H1 (cell line): ENCODE data around the gene ADCYAP1. TPM values are rescaled to one million over a fixed set of nuclear protein-coding genes. Genes with fewer than 3 reads are reported as not detected.

Experiments used
- CTCF ChIA-PET: fragments of 300-600 bp; sonication (Branson Sonifier 250); formaldehyde crosslinking; loops from one replicate; lab custom pipeline; 2021; ENCODE audit not compliant: partially characterized antibody; lab: Charles Lee
- POLR2A ChIA-PET: fragments of 300-600 bp; sonication (Branson Sonifier 250); formaldehyde crosslinking; loops from one replicate; lab custom pipeline; 2021; ENCODE audit warnings: inconsistent platforms; ENCODE audit not compliant: partially characterized antibody; lab: Charles Lee
- DNase-seq, 2 experiments: peaks; one replicate each; pipeline versions ENCODE4 v3.0.0 to v3.0.0-alpha.2; 2010 to 2022; ENCODE audit warnings: low spot score in 2 of 2, low read depth in 1 of 2, mixed read lengths in 1 of 2
- FAIRE-seq: peaks from 2 replicates; lab custom pipeline; 2011; peaks lifted over from hg19 to GRCh38; lab: Jason Lieb, UNC
- H2AFZ ChIP-seq: 2 replicates; pipeline ENCODE4 v1.8.1; 2012; ENCODE audit warnings: low read length, inconsistent platforms
- H2AK5ac ChIP-seq: 2 replicates; pipeline ENCODE4 v1.6.1; 2013; ENCODE audit warnings: low read depth, low read length
- H2BK120ac ChIP-seq: replicated peaks from 2 replicates; pipeline ENCODE3; 2013; ENCODE audit warnings: low read depth, low read length, inconsistent platforms
- H2BK12ac ChIP-seq: 2 replicates; pipeline ENCODE4 v1.6.1; 2013; ENCODE audit warnings: low read depth, low read length
- H2BK15ac ChIP-seq: 2 replicates; pipeline ENCODE4 v1.6.1; 2013; ENCODE audit warnings: low read length
- H2BK20ac ChIP-seq: 2 replicates; pipeline ENCODE4 v1.6.1; 2013; ENCODE audit warnings: low read length
- H2BK5ac ChIP-seq: 2 replicates; pipeline ENCODE4 v1.6.1; 2013; ENCODE audit warnings: low read depth, low read length
- H3K14ac ChIP-seq: 2 replicates; pipeline ENCODE4 v1.6.1; 2013; ENCODE audit warnings: inconsistent platforms; ENCODE audit not compliant: insufficient read length
- H3K18ac ChIP-seq: 2 replicates; pipeline ENCODE4 v1.6.1; 2013; ENCODE audit warnings: low read length; ENCODE audit errors: extremely low read depth
- H3K23ac ChIP-seq: 2 replicates; pipeline ENCODE4 v1.6.1; 2013; ENCODE audit warnings: inconsistent platforms; ENCODE audit not compliant: insufficient read length
- H3K23me2 ChIP-seq: 2 replicates; pipeline ENCODE4 v1.6.1; 2013; ENCODE audit warnings: low read depth, low read length
- H3K27ac ChIP-seq: 2 replicates; pipeline ENCODE4 v1.6.1; 2011; ENCODE audit warnings: low read depth, low read length, inconsistent platforms
- H3K27me3 ChIP-seq, 4 experiments: replicated peaks in 1 of 4; 1 replicate in 1 of 4; 2 replicates in 3 of 4; pipeline versions ENCODE4 v1.6.1 to v1.8.1; 2011 to 2013; ENCODE audit warnings: low read length in 3 of 4, mild to moderate bottlenecking in 3 of 4, inconsistent platforms in 2 of 4, mixed read lengths in 2 of 4, moderate library complexity in 1 of 4; ENCODE audit not compliant: control insufficient read depth in 3 of 4, insufficient read depth in 3 of 4; ENCODE audit errors: extremely low read depth in 1 of 4
- H3K36me3 ChIP-seq, 4 experiments: 2 replicates each; pipeline versions ENCODE4 v1.6.1 to v1.8.1; 2011 to 2013; ENCODE audit warnings: mild to moderate bottlenecking in 4 of 4, low read length in 3 of 4, moderate library complexity in 2 of 4, control low read depth in 1 of 4, inconsistent platforms in 1 of 4; ENCODE audit not compliant: insufficient read depth in 4 of 4, control insufficient read depth in 2 of 4
- H3K4ac ChIP-seq: replicated peaks from 2 replicates; pipeline ENCODE3; 2013; ENCODE audit warnings: low read length, low read depth, mixed read lengths, inconsistent platforms; ENCODE audit not compliant: insufficient read length
- H3K4me1 ChIP-seq, 4 experiments: replicated peaks in 1 of 4; 1 replicate in 1 of 4; 2 replicates in 3 of 4; pipeline versions ENCODE4 v1.6.1 to v1.8.1; 2011 to 2013; ENCODE audit warnings: low read length in 3 of 4, inconsistent platforms in 2 of 4, mixed read lengths in 1 of 4; ENCODE audit not compliant: insufficient read depth in 4 of 4, control insufficient read depth in 3 of 4
- H3K4me2 ChIP-seq, 2 experiments: 2 replicates each; pipeline versions ENCODE4 v1.6.1 to v1.8.1; 2011 to 2013; ENCODE audit warnings: low read depth in 2 of 2, low read length in 2 of 2, control low read depth in 1 of 2, inconsistent platforms in 1 of 2, mild to moderate bottlenecking in 1 of 2; ENCODE audit not compliant: insufficient read depth in 1 of 2
- H3K4me3 ChIP-seq, 4 experiments: fragments of 200-600, 300-600 bp in 1 of 4; sonication (generic), shearing (Covaris generic), sonication (Bioruptor Twin) in 1 of 4; 2 replicates each; pipeline versions ENCODE4 v1.5.1 to v1.8.1; 2011 to 2016; ENCODE audit warnings: low read length in 4 of 4, low read depth in 3 of 4, control low read depth in 2 of 4, inconsistent platforms in 2 of 4, mild to moderate bottlenecking in 2 of 4, mixed read lengths in 1 of 4, moderate library complexity in 1 of 4; ENCODE audit not compliant: insufficient read depth in 2 of 4; ENCODE audit errors: extremely low read depth in 1 of 4
- H3K56ac ChIP-seq: replicated peaks from 2 replicates; pipeline ENCODE3; 2013; ENCODE audit warnings: low read depth, mild to moderate bottlenecking, mixed read lengths, low read length, inconsistent platforms; ENCODE audit not compliant: insufficient read length
- H3K79me1 ChIP-seq: 2 replicates; pipeline ENCODE4 v1.6.1; 2013; ENCODE audit warnings: low read depth, low read length, control low read depth
- H3K79me2 ChIP-seq, 2 experiments: 2 replicates each; pipeline versions ENCODE4 v1.6.1 to v1.8.1; 2012 to 2013; ENCODE audit warnings: low read length in 2 of 2, mild to moderate bottlenecking in 2 of 2, inconsistent platforms in 1 of 2; ENCODE audit not compliant: insufficient read depth in 2 of 2, control insufficient read depth in 1 of 2
- H3K9ac ChIP-seq, 4 experiments: replicated peaks in 1 of 4; 1 replicate in 1 of 4; 2 replicates in 3 of 4; pipeline versions ENCODE4 v1.6.1 to v1.8.1; 2011 to 2013; ENCODE audit warnings: low read depth in 3 of 4, low read length in 3 of 4, control low read depth in 2 of 4, mild to moderate bottlenecking in 2 of 4, moderate library complexity in 2 of 4, inconsistent platforms in 1 of 4; ENCODE audit errors: extremely low read depth in 1 of 4
- H3K9me3 ChIP-seq, 2 experiments: 2 replicates each; pipeline versions ENCODE4 v1.6.1 to v1.8.1; 2012 to 2013; ENCODE audit warnings: mild to moderate bottlenecking in 2 of 2, moderate library complexity in 2 of 2, control low read depth in 1 of 2, inconsistent platforms in 1 of 2, low read depth in 1 of 2, low read length in 1 of 2, mixed read lengths in 1 of 2; ENCODE audit not compliant: insufficient read depth in 2 of 2
- H4K20me1 ChIP-seq, 2 experiments: replicated peaks in 1 of 2; 2 replicates each; pipeline versions ENCODE3 to v1.8.1; 2011 to 2013; ENCODE audit warnings: inconsistent platforms in 2 of 2, low read length in 2 of 2, mild to moderate bottlenecking in 1 of 2; ENCODE audit not compliant: insufficient read depth in 2 of 2, control insufficient read depth in 1 of 2
- H4K5ac ChIP-seq: 2 replicates; pipeline ENCODE4 v1.6.1; 2013; ENCODE audit warnings: low read length, low read depth, mixed read lengths, inconsistent platforms; ENCODE audit not compliant: insufficient read length
- H4K8ac ChIP-seq: 2 replicates; pipeline ENCODE4 v1.8.0; 2013; ENCODE audit warnings: mild to moderate bottlenecking, moderate library complexity, low read length, inconsistent platforms; ENCODE audit not compliant: insufficient read depth; ENCODE audit errors: extremely low read depth
- H4K91ac ChIP-seq: replicated peaks from 2 replicates; pipeline ENCODE3; 2013; ENCODE audit warnings: low read length, mixed read lengths, inconsistent platforms; ENCODE audit not compliant: insufficient read length
- ASH2L ChIP-seq: fragments of 200-600, 300-600 bp; sonication (generic); IDR thresholded peaks from one replicate; pipeline ENCODE4 v1.7.1; 2017; ENCODE audit warnings: low read length
- CBX8 ChIP-seq: fragments of 300-800, 300-1000 bp; sonication (generic); IDR thresholded peaks from 2 replicates; pipeline ENCODE4 v1.7.1; 2016; ENCODE audit warnings: low read depth, low read length, borderline replicate concordance
- PHF8 ChIP-seq: fragments of 200-600 bp; sonication (generic); conservative IDR thresholded peaks from 2 replicates; pipeline ENCODE4 v1.7.1; 2012; ENCODE audit warnings: low read depth, mild to moderate bottlenecking, inconsistent platforms, low read length, moderate library complexity
- RAD21 ChIP-seq, 2 experiments: IDR thresholded peaks in 1 of 2; conservative IDR thresholded peaks in 1 of 2; 2 replicates each; pipeline ENCODE4 v1.6.1; 2011; ENCODE audit warnings: low read depth in 2 of 2, low read length in 2 of 2, improper control_type of control experiment in 1 of 2, inconsistent platforms in 1 of 2, mild to moderate bottlenecking in 1 of 2, moderate library complexity in 1 of 2
- RFX5 ChIP-seq: IDR thresholded peaks from 2 replicates; pipeline ENCODE4 v1.6.1; 2011; ENCODE audit warnings: low read depth, low read length, improper control_type of control experiment, borderline replicate concordance
- RNF2 ChIP-seq: fragments of 200-900, 300-1000 bp; sonication (generic); IDR thresholded peaks from 2 replicates; pipeline ENCODE4 v1.7.1; 2016; ENCODE audit warnings: borderline replicate concordance, low read depth, mild to moderate bottlenecking, antibody characterized with exemption, low read length; ENCODE audit not compliant: poor library complexity, severe bottlenecking; ENCODE audit errors: missing control alignments
- RXRA ChIP-seq: IDR thresholded peaks from 2 replicates; pipeline ENCODE4 v1.6.1; 2011; ENCODE audit warnings: low read depth, mild to moderate bottlenecking, low read length, moderate library complexity; ENCODE audit not compliant: insufficient read depth
- SUZ12 ChIP-seq: fragments of 200-600 bp; sonication (generic); IDR thresholded peaks from 2 replicates; pipeline ENCODE4 v1.6.1; 2012; ENCODE audit warnings: mild to moderate bottlenecking, inconsistent platforms, low read length, moderate library complexity, mixed read lengths
- WGBS, 2 experiments: shearing (Covaris generic) in 1 of 2; methylation state at CpG; one replicate each; pipeline versions ENCODE4 v1.1.6 to v1.1.7; 2013 to 2015; ENCODE audit warnings: low lambda C conversion rate in 2 of 2, mixed read lengths in 2 of 2, inconsistent platforms in 1 of 2, low coverage in 1 of 2, missing lambda C conversion rate in 1 of 2; ENCODE audit not compliant: insufficient replicate concordance in 2 of 2, insufficient coverage in 1 of 2, insufficient read length in 1 of 2; ENCODE audit errors: extremely low coverage in 1 of 2, missing lambda C conversion rate in 1 of 2; 5-methylcytosine and 5-hydroxymethylcytosine counted together
- polyA plus RNA-seq, 7 experiments: library from polyadenylated mRNA; depleted of rRNA in 3 of 7; stranded (reverse) in 5 of 7; unstranded in 2 of 7; fragments of >200 nt in 5 of 7; fragments of 200-250 nt in 2 of 7; gene quantifications; 1 replicate in 5 of 7; 2 replicates in 1 of 7; 4 replicates in 1 of 7; pipeline versions ENCODE4 v1.2.1 to v1.2.3, GENCODE V29; 2011 to 2013; ENCODE audit warnings: missing spikeins in 2 of 7, mixed read lengths in 2 of 7
- total RNA-seq: library from RNA; stranded (reverse); fragmentation: NEBNext Ultra II Directional; extraction: Animal tissue kit (Norgen Biotek cat#: 25700); gene quantifications from 2 replicates; pipeline ENCODE4 v1.2.1, GENCODE V29; 2021

The ADCYAP1 gene
- total and polyA plus RNA-seq, 2 of the 8 experiments (the other 6 are each of a cell fraction or from before 2014, with no cell fraction given), result 0.02 TPM; not detected in 1

GRCh38 chr18:908758-909724, 4.4 kb downstream of the ADCYAP1 start:
- Histone ChIP-seq H3K4me1 (peaks cover 3 to 30% (median 12%) of the 10 kb centered on the region in 4 experiments; a peak in 6 of 7 replicates), H2BK120ac (no peak overlapping the region), H3K23me2 (peaks cover 21% of the 10 kb centered on the region; the same call in 1 of the 2 replicates), H3K14ac (no peak overlapping the region), H3K9ac (no peak overlapping the region), H3K4me3 (peak overlapping the region; percentile 17 to 68 (median 24); a peak in 6 of 8 replicates), H4K5ac (no peak overlapping the region), H3K79me1 (no peaks in the 10 kb centered on the region), H3K4ac (no peak overlapping the region), H2BK15ac (no peak overlapping the region), H3K79me2 (no peaks in the 10 kb centered on the region), H3K56ac (no peak overlapping the region), H2BK5ac (no peak overlapping the region), H2AK5ac (no peak overlapping the region), H3K27ac (no peak overlapping the region), H3K23ac (no peak overlapping the region), H3K27me3 (peaks cover 64 to 86% (median 77%) of the 10 kb centered on the region in 4 experiments), H3K4me2 (peak overlapping the region; percentile 91 to 93), H4K91ac (no peak overlapping the region), H2BK12ac (no peak overlapping the region), H2BK20ac (no peak overlapping the region), H4K8ac (no peak overlapping the region), H2AFZ (no peak overlapping the region), H3K36me3 (peaks cover 0 to 6% (median 0%) of the 10 kb centered on the region in 4 experiments; a peak in 1 of 8 replicates), H3K9me3 (no peaks in the 10 kb centered on the region; a peak in 1 of 4 replicates), H4K20me1 (peaks cover 4 to 11% of the 10 kb centered on the region in 2 experiments), H3K18ac (no peak overlapping the region)
- POLR2A ChIA-PET, result no interaction called here
- FAIRE-seq (no peak), DNase-seq (no peak)
- 10% methylated on average over 33 of the region's 69 CpGs; no CpG with 5 or more reads in 1 of the 2 experiments for whole genome bisulfite sequencing, 2 experiments
- CTCF ChIA-PET, result interaction anchor here (0.7 to 2.8 kb wide), 2 partner anchors 11 to 12 kb away, joined by 3 to 6 read pairs; no protein-coding TSS in a partner anchor
- TF ChIP-seq PHF8, result no peak
- peak; percentile 92 for TF ChIP-seq SUZ12
- TF ChIP-seq RAD21 (IDR thresholded peaks at IDR 0.05 in 1 of 2, conservative IDR thresholded peaks at IDR 0.05 in 1 of 2; ENCODE audit: low read depth in 2 of 2, low read length in 2 of 2), result no peak
- TF ChIP-seq RNF2, result peak; percentile 78
- TF ChIP-seq ASH2L, result peak; percentile 34
- TF ChIP-seq RXRA, result no peak
- no peak for TF ChIP-seq RFX5
- peak; percentile 91; the same call in 1 of the 2 replicates for TF ChIP-seq CBX8
